Upper lobe of right lung (tissue), 1 donor: ENCODE results near the gene SCN4B. TPM values are rescaled to one million over a fixed set of nuclear protein-coding genes. Genes with fewer than 3 reads are reported as not detected.

ENCODE experiments used
- ATAC-seq: fragments of 200-7000 bp; cut with Tn5 transposase; one replicate; pipeline ENCODE4 v1.9.1; 2020; ENCODE audit warnings: mild to moderate bottlenecking, moderate library complexity
- DNase-seq: peaks from one replicate; pipeline ENCODE4 v3.0.0-alpha.2; 2020
- H3K27ac ChIP-seq: fragments of 200-600 bp; one replicate; pipeline ENCODE4 v1.8.0; 2022
- H3K27me3 ChIP-seq: fragments of 200-600 bp; one replicate; pipeline ENCODE4 v1.8.0; 2022; ENCODE audit warnings: mild to moderate bottlenecking
- H3K36me3 ChIP-seq: fragments of 200-600 bp; one replicate; pipeline ENCODE4 v1.8.0; 2022
- H3K4me1 ChIP-seq: fragments of 200-600 bp; one replicate; pipeline ENCODE4 v1.8.0; 2022
- H3K4me3 ChIP-seq: fragments of 200-600 bp; one replicate; pipeline ENCODE4 v1.8.0; 2022; ENCODE audit warnings: mild to moderate bottlenecking
- H3K9me3 ChIP-seq: fragments of 200-600 bp; one replicate; pipeline ENCODE4 v1.8.0; 2022
- intact Hi-C: fragments of 100-400 bp; cut with DNase I; formaldehyde crosslinking; loops from one replicate; pipeline ENCODE4 v1.11.0; 2022
- total RNA-seq: library from RNA; stranded (reverse); fragmentation: NEBNext Ultra II Directional; extraction: Animal tissue kit (Norgen Biotek cat#: 25700); gene quantifications from one replicate; pipeline ENCODE4 v1.2.1, GENCODE V29; 2021
- TF ChIP-seq, protein P1 (sequence below): fragments of 200-600 bp; IDR thresholded peaks from one replicate; pipeline ENCODE4 v1.8.0; 2022; ENCODE audit warnings: antibody characterized with exemption
- donor health status: DM: no; HTN: yes; CAD: no; lungs with severe emphysema.

The SCN4B gene
- total RNA-seq, 1 donor from 2014 or later, result 7.2 TPM

DNA sequence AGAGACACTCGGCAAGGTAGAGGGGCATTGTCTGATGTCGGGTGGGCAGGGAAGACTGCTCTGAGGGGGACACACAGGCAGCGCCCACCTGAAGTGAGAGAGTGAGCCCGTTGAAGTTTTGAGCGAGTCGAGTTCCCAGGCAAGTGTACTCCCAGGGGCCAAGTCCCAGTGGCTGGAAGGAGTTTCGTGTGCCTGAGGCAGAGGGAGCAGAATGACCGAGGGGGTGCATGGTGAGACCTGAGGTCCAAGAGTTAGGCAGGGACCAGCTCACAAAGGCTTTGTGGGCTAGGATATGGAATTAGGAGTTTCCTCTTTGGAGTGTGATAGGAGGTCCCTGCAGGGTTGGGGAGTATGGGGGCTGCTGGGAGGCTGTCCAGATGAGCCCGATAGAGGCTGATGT lies 17.6 kb upstream of the SCN4B start:
- no peaks in the 10 kb centered on the region for H3K9me3 ChIP-seq
- no peak overlapping the region for H3K4me3 ChIP-seq
- H3K4me1 ChIP-seq, result peaks cover 10% of the 10 kb centered on the region
- DNase-seq (no peak), ATAC-seq (no peak)
- no peak overlapping the region for H3K27ac ChIP-seq
- TF ChIP-seq, protein P1, sequence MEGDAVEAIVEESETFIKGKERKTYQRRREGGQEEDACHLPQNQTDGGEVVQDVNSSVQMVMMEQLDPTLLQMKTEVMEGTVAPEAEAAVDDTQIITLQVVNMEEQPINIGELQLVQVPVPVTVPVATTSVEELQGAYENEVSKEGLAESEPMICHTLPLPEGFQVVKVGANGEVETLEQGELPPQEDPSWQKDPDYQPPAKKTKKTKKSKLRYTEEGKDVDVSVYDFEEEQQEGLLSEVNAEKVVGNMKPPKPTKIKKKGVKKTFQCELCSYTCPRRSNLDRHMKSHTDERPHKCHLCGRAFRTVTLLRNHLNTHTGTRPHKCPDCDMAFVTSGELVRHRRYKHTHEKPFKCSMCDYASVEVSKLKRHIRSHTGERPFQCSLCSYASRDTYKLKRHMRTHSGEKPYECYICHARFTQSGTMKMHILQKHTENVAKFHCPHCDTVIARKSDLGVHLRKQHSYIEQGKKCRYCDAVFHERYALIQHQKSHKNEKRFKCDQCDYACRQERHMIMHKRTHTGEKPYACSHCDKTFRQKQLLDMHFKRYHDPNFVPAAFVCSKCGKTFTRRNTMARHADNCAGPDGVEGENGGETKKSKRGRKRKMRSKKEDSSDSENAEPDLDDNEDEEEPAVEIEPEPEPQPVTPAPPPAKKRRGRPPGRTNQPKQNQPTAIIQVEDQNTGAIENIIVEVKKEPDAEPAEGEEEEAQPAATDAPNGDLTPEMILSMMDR, result no peak
- no peaks in the 10 kb centered on the region for H3K36me3 ChIP-seq
- no peaks in the 10 kb centered on the region for H3K27me3 ChIP-seq
- intact Hi-C loops, result no loop called here

DNA sequence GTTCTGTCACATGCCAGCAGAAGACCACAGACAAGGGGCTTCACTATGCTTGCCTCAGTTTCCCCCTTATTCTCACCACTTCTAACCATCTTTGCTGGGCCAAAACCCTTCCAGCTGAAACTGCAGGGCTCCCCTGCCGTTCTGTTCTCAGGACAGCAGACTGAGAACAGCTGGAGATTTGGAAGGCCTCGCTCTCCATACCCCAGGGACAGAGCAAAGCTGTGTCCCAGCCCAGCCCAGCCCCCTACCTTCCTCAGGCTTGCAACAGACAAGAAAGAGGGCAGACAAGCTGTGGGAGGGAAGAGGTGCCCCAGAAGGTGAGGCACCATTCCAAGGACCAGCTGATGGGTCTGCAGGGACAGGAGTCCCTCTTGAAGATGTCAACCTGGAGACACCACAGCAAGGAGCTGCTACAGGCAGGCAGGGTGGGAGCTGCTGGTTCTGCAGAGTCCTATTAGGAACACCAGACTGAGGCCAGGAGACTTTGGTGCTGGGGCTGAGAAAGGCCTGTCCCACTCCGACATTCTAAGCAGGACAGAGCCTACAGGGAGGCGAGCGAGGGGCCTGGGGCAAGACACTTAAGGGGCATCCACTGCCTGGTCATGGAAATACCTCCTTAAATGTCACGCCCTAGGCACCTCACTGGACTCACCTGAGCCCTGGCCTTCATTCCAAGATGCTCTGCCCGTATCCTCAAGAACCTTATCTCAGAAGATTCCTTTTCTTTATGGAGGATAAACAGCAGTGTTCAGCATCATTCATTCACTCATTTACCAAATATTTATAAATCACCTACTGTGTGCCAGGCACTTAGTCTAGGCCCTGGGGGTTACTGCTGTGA lies 16.9 kb upstream of the SCN4B start:
- TF ChIP-seq, protein P1, result no peak
- H3K27ac ChIP-seq, result no peak overlapping the region
- H3K4me3 ChIP-seq, result no peak overlapping the region
- DNase-seq, result no peak
- H3K27me3 ChIP-seq, result no peaks in the 10 kb centered on the region
- ATAC-seq, result no peak
- H3K36me3 ChIP-seq, result no peaks in the 10 kb centered on the region
- intact Hi-C loops, result no loop called here
- no peaks in the 10 kb centered on the region for H3K9me3 ChIP-seq
- peaks cover 4% of the 10 kb centered on the region for H3K4me1 ChIP-seq

DNA sequence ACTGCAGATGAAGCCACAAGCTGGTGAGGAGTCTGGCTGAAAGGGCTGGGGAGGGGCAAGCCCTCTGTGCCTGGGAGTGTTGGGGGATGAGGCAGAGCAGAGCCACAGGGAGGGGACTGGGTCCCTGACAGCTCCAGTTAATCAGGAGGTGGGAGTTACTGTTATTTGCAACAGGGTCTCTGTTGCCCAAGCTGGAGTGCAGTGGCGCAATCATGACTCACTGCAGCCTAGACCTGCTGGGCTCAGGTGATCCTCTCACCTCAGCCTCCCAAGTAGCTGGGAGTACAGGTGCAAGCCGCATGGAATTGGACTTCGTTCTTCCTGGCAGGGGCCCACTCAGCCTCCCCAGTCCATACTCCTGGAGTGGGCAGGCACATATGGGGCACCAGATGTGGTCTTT lies 16.1 kb upstream of the SCN4B start:
- no peak for DNase-seq
- intact Hi-C loops, result no loop called here
- Histone ChIP-seq H3K27me3 (no peaks in the 10 kb centered on the region), H3K4me1 (peaks cover 4% of the 10 kb centered on the region), H3K27ac (no peak overlapping the region), H3K4me3 (no peak overlapping the region), H3K9me3 (no peaks in the 10 kb centered on the region), H3K36me3 (no peaks in the 10 kb centered on the region)
- TF ChIP-seq, protein P1, result no peak
- no peak for ATAC-seq

DNA sequence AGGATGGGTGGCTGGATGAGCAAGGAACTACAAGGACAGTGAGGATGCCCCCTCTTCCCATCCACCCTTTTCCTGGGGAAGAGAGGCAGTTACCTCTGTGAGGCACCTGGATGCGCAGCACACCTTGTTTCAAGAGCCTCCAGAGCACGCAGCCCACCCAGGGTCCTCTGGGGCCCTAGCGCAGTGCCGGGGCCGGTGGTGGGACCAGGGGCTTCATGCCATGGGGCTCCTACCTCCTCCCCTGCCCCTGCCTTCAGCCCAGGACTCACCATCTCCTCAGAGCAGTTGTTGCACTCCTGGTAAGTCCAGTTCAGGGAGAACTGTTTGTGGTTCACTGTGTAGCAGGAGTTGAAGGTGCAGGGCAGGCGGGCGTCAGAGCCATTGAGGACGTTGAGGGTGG lies 15.7 kb upstream of the SCN4B start:
- ATAC-seq, result no peak
- TF ChIP-seq, protein P1, result no peak
- Histone ChIP-seq H3K27me3 (no peaks in the 10 kb centered on the region), H3K36me3 (no peaks in the 10 kb centered on the region), H3K4me3 (no peak overlapping the region), H3K9me3 (no peaks in the 10 kb centered on the region), H3K4me1 (peaks cover 4% of the 10 kb centered on the region), H3K27ac (no peak overlapping the region)
- DNase-seq, result no peak
- intact Hi-C loops, result no loop called here

DNA sequence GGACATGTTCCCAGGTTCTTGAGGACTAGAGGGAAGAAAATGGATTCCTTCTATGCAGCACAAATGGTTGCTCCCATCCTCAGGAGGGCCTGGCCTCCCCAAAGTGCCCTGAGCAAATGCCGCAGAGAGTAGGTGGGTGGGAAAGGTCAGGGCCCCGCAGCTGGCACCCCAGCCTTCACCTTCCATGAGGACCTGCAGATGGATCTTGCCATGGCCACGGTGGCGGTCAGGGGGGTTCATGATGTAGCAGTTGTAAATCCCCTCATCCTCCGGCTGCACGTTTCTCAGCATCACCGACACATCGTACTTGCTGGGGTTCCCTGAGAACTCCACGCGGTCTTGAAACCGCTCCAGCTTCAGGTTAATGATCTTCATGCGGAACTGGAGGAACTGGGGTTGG lies 15.3 kb upstream of the SCN4B start:
- Histone ChIP-seq H3K9me3 (no peaks in the 10 kb centered on the region), H3K4me3 (no peak overlapping the region), H3K27ac (no peak overlapping the region), H3K4me1 (peaks cover 4% of the 10 kb centered on the region), H3K27me3 (no peaks in the 10 kb centered on the region), H3K36me3 (no peaks in the 10 kb centered on the region)
- ATAC-seq, result no peak
- intact Hi-C loops, result no loop called here
- no peak for DNase-seq
- TF ChIP-seq, protein P1, result no peak

DNA sequence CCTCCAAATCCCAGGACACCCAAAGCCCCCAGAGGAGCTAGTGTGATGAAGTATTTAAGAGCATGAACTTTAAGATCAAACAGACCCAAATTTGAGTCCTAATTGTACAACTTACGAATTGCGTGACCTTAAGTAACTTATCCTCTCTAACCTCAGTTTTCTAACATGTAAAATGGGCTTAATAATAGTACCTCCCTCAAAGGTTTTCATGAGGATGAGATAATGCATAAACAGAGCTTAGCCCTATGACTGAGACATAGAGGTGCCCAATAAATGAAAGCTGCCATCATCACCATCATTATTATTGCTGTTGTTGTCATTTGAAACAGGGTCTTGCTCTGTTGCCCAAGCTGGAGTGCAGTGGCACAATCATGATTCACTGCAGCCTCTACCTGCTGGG lies 14.6 kb upstream of the SCN4B start:
- no peak overlapping the region for H3K4me3 ChIP-seq
- intact Hi-C loops, result no loop called here
- DNase-seq (no peak), ATAC-seq (no peak)
- no peaks in the 10 kb centered on the region for H3K27me3 ChIP-seq
- H3K36me3 ChIP-seq, result no peaks in the 10 kb centered on the region
- H3K4me1 ChIP-seq, result peaks cover 4% of the 10 kb centered on the region
- H3K27ac ChIP-seq, result no peak overlapping the region
- TF ChIP-seq, protein P1, result no peak
- no peaks in the 10 kb centered on the region for H3K9me3 ChIP-seq
